ENCODE data around the gene SERPING1. TPM values are rescaled to one million over a fixed set of nuclear protein-coding genes. Genes with fewer than 3 reads are reported as not detected.
"Not testable (repeated sequence)": the region's sequence is repeated elsewhere in the genome, so short reads cannot be mapped to it uniquely, and the experiment has no call there.

SERPING1 gene
- total RNA-seq, 2 donors from 2014 or later = 1.6 TPM; not detected in 1

DNA sequence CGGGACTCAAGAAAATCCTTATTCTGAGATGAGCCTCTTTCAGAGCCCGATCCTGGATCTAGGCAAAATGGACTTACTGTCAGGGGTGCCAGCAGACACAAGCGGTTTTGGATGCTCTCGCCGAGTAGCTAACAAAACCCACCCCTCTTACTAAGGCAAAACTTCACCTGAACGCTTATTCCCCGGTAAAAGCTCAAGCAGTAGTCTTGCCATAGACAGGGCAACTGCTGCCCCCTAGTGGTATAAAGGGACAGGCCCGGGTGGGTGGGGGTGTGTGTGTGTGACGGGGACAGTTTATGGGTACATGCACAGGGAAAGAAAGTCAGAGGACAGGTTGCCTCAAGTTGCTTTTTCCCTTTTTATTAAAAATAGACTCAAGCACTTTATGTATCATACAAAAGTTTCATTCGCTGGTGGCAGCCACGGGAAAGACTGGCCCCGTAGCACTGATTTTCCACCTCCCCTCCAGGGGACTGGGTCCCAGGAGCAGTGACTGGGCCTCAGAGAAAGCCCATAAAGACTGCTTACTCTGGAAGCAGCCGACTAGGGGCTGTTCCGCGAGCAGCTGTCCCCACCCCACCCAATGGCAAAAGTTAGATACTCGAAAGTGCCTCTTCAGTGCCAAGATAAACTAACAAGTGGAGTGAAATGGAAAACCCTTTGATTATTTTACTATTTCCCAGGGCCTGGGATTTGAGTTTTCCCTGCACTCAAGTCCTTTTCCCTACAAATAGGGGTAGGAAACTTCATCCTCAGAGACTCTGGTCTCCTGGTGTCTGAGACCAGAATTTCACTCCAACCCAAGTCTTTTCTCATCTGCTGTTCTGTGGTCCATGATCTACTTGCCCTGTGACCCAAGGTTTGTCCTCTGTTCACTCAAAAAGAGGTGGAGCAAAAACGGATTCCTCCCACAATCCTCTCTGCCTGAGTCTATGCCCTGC lies 47.5 kb downstream of the SERPING1 start:
- DNase-seq (ENCODE audit: low spot score in 2 of 2) = peak in 1 of 2 donors; percentile 95
- H3K36me3 Mint-ChIP-seq = no peaks in the 10 kb centered on the region
- peak; percentile 84 to 93 for ATAC-seq
- no peak overlapping the region for H3K27ac Mint-ChIP-seq
- no peaks in the 10 kb centered on the region for H3K9me3 Mint-ChIP-seq

DNA sequence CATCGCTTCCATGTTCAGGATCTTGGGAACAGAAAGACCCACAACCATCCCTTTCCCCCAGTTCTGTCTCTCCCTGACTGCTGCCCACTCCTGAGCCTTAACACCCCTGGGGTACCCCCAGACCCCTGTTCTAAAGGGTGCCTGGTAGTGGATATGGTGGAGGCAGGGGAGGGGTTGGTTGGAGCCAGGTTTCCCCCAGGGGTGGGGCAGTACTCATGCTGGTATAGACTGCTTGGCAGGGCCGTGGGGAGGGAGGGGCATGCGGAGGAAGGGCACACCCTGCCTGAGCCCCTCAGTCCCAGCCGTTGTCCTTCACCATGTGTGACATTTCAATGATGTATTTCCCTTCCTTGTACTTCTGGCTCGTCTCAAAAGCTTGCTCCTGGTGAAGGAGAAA lies 48.2 kb downstream of the SERPING1 start:
- no peak for DNase-seq (ENCODE audit: low spot score in 2 of 2)
- no peaks in the 10 kb centered on the region for H3K9me3 Mint-ChIP-seq
- no peak overlapping the region for H3K27ac Mint-ChIP-seq
- no peak for ATAC-seq
- no peaks in the 10 kb centered on the region for H3K36me3 Mint-ChIP-seq

GRCh38 chr11:57646194-57646798 lies 48.8 kb downstream of the SERPING1 start:
- no peaks in the 10 kb centered on the region for H3K9me3 Mint-ChIP-seq

GRCh38 chr11:57646799-57647303 lies 49.4 kb downstream of the SERPING1 start:
- H3K36me3 Mint-ChIP-seq = no peaks in the 10 kb centered on the region
- H3K9me3 Mint-ChIP-seq = no peaks in the 10 kb centered on the region
- H3K27ac Mint-ChIP-seq = peak overlapping the region in 1 of 2 donors; percentile 70
- no peak for ATAC-seq
- no peak for DNase-seq (ENCODE audit: low spot score in 2 of 2)

More at GRCh38 chr11:57646194-57646798, 48.8 kb downstream of the SERPING1 start:
- DNase-seq (ENCODE audit: low spot score in 2 of 2) = no peak
- Mint-ChIP-seq H3K27ac (no peak overlapping the region), H3K36me3 (no peaks in the 10 kb centered on the region)
- no peak for ATAC-seq

GRCh38 chr11:57647372-57647771 lies 49.9 kb downstream of the SERPING1 start:
- Mint-ChIP-seq H3K9me3 (no peaks in the 10 kb centered on the region), H3K27ac (no peak overlapping the region), H3K36me3 (no peaks in the 10 kb centered on the region)
- ATAC-seq = no peak
- no peak for DNase-seq (ENCODE audit: low spot score in 2 of 2)

GRCh38 chr11:57647960-57648800 lies 50.7 kb downstream of the SERPING1 start:
- H3K9me3 Mint-ChIP-seq = no peaks in the 10 kb centered on the region
- DNase-seq (ENCODE audit: low spot score in 2 of 2) = no peak
- H3K36me3 Mint-ChIP-seq = no peaks in the 10 kb centered on the region
- ATAC-seq = no peak
- H3K27ac Mint-ChIP-seq = no peak overlapping the region

GRCh38 chr11:57648801-57649735 lies 51.6 kb downstream of the SERPING1 start:
- no peak for DNase-seq (ENCODE audit: low spot score in 2 of 2)
- Mint-ChIP-seq H3K36me3 (no peaks in the 10 kb centered on the region), H3K9me3 (no peaks in the 10 kb centered on the region), H3K27ac (peak overlapping the region in 1 of 2 donors; percentile 86)
- ATAC-seq = peak; percentile 12 to 14

- peak; percentile 78 to 84 for ATAC-seq
- peak within 1 kb of the TSS; percentile 47 to 86 for H3K27ac Mint-ChIP-seq
Observed at GRCh38 chr11:57649826-57650738, 52.6 kb downstream of the SERPING1 start, which contains the start of gene YPEL4. TSS of gene YPEL4 (minus strand) at chr11:57649912. CDS start at chr11:57647107, 2,805 bp downstream.

GRCh38 chr11:57650739-57651090 lies 53.2 kb downstream of the SERPING1 start:
- H3K27ac Mint-ChIP-seq = peak overlapping the region in 1 of 2 donors; percentile 47
- ATAC-seq = no peak
- DNase-seq (ENCODE audit: low spot score in 2 of 2) = no peak
- no peaks in the 10 kb centered on the region for H3K9me3 Mint-ChIP-seq
- no peaks in the 10 kb centered on the region for H3K36me3 Mint-ChIP-seq

More at GRCh38 chr11:57649826-57650738, 52.6 kb downstream of the SERPING1 start, which contains the start of gene YPEL4:
- peak in 1 of 2 donors; percentile 43 for DNase-seq (ENCODE audit: low spot score in 2 of 2)
- Mint-ChIP-seq H3K36me3 (no peaks in the 10 kb centered on the region), H3K9me3 (no peaks in the 10 kb centered on the region)

GRCh38 chr11:57651408-57651807 lies 53.9 kb downstream of the SERPING1 start:
- Mint-ChIP-seq H3K36me3 (no peaks in the 10 kb centered on the region), H3K9me3 (no peaks in the 10 kb centered on the region), H3K27ac (no peak overlapping the region)
- DNase-seq (ENCODE audit: low spot score in 2 of 2) (no peak), ATAC-seq (no peak)

- not testable (repeated sequence) for DNase-seq (ENCODE audit: low spot score in 2 of 2); H3K9me3 Mint-ChIP-seq; H3K36me3 Mint-ChIP-seq; H3K27ac Mint-ChIP-seq; ATAC-seq
Observed at GRCh38 chr11:57652230-57652629, 54.7 kb downstream of the SERPING1 start.

- ATAC-seq = no peak
- H3K9me3 Mint-ChIP-seq = no peaks in the 10 kb centered on the region
- H3K27ac Mint-ChIP-seq = no peak overlapping the region
- no peak for DNase-seq (ENCODE audit: low spot score in 2 of 2)
- H3K36me3 Mint-ChIP-seq = peaks cover 3% of the 10 kb centered on the region in 2 donors
Observed at GRCh38 chr11:57652662-57653061, 55.2 kb downstream of the SERPING1 start.

GRCh38 chr11:57653163-57653562 lies 55.7 kb downstream of the SERPING1 start:
- no peak overlapping the region for H3K27ac Mint-ChIP-seq
- no peak for ATAC-seq
- peaks cover 6 to 7% of the 10 kb centered on the region in 2 donors for H3K36me3 Mint-ChIP-seq
- H3K9me3 Mint-ChIP-seq = no peaks in the 10 kb centered on the region
- DNase-seq (ENCODE audit: low spot score in 2 of 2) = no peak

DNA sequence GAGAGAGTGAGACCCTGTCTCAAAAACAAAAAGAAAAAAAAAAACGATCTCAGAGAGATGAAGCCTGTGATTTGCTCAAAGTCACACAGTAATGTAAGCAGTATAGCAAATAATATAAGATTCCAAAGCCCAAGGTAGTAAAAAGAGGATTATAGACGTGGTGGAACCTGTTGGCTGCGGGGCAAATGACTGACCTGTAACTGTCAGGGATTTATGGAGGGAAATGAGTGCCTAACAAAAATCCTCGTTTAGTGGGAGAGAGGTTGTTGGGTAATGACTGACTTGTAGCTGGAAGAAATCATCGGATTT lies 59.4 kb downstream of the SERPING1 start:
- H3K27ac Mint-ChIP-seq = peak overlapping the region; percentile 87 to 92
- ATAC-seq (no peak), DNase-seq (ENCODE audit: low spot score in 2 of 2) (no peak)
- no peaks in the 10 kb centered on the region for H3K9me3 Mint-ChIP-seq
- H3K36me3 Mint-ChIP-seq = peaks cover 7 to 19% of the 10 kb centered on the region in 2 donors

Measured in activated naive CD4-positive, alpha-beta T cell treated with anti-CD3 and anti-CD28 coated beads, Interleukin-2, amount 50 U/mL, for 72 hours (primary cell).